ENCODE measurements around the gene AP1M1.

DNA sequence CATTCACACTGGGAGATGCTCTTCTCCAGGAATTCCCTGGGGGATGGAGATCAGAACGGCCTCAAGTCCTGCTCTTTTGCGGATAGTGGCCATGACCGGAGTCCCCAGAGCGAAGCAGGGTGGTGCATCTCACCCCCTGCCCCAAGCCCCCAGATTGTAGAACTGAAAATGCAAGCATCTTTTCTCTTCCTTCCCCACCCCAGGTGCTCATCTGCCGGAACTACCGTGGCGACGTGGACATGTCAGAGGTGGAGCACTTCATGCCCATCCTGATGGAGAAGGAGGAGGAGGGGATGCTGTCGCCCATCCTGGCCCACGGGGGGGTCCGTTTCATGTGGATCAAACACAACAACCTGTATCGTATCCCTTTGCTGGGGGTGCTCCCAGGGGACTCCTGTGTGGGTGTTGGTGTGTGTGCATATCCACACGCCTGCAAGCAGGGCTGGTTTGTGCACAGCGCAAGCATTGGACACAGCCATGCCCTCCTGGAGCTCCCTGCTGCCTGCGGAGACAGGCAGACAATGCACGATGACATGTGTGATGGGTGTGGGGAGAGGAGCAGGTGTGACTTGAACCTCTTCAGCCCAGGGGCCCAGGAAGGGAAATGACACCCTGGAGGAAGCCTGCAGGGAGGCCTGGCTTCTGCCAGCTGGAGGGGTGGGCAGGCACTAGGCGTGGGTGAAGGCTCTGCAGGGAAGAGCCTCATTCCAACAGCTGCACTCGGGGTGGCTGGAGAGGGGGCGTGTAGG, 5.7 kb downstream of the AP1M1 start:
- TF ChIP-seq, protein P1, sequence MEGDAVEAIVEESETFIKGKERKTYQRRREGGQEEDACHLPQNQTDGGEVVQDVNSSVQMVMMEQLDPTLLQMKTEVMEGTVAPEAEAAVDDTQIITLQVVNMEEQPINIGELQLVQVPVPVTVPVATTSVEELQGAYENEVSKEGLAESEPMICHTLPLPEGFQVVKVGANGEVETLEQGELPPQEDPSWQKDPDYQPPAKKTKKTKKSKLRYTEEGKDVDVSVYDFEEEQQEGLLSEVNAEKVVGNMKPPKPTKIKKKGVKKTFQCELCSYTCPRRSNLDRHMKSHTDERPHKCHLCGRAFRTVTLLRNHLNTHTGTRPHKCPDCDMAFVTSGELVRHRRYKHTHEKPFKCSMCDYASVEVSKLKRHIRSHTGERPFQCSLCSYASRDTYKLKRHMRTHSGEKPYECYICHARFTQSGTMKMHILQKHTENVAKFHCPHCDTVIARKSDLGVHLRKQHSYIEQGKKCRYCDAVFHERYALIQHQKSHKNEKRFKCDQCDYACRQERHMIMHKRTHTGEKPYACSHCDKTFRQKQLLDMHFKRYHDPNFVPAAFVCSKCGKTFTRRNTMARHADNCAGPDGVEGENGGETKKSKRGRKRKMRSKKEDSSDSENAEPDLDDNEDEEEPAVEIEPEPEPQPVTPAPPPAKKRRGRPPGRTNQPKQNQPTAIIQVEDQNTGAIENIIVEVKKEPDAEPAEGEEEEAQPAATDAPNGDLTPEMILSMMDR (IDR thresholded peaks at IDR 0.05), result no peak
- no peak for TF ChIP-seq POLR2A (IDR thresholded peaks at IDR 0.05)
- no peak for TF ChIP-seq POLR2AphosphoS5 (IDR thresholded peaks at IDR 0.05)
